H1 (cell line): ENCODE results near the gene NDST4. TPM values are rescaled to one million over a fixed set of nuclear protein-coding genes. Genes with fewer than 3 reads are reported as not detected.

Experiments
- CTCF ChIA-PET: fragments of 300-600 bp; sonication (Branson Sonifier 250); formaldehyde crosslinking; loops from one replicate; lab custom pipeline; 2021; ENCODE audit not compliant: partially characterized antibody; lab: Charles Lee
- POLR2A ChIA-PET: fragments of 300-600 bp; sonication (Branson Sonifier 250); formaldehyde crosslinking; loops from one replicate; lab custom pipeline; 2021; ENCODE audit warnings: inconsistent platforms; ENCODE audit not compliant: partially characterized antibody; lab: Charles Lee
- DNase-seq, 2 experiments: peaks; one replicate each; pipeline versions ENCODE4 v3.0.0 to v3.0.0-alpha.2; 2010 to 2022; ENCODE audit warnings: low spot score in 2 of 2, low read depth in 1 of 2, mixed read lengths in 1 of 2
- FAIRE-seq: peaks from 2 replicates; lab custom pipeline; 2011; peaks lifted over from hg19 to GRCh38; lab: Jason Lieb, UNC
- H2AFZ ChIP-seq: 2 replicates; pipeline ENCODE4 v1.8.1; 2012; ENCODE audit warnings: low read length, inconsistent platforms
- H2AK5ac ChIP-seq: 2 replicates; pipeline ENCODE4 v1.6.1; 2013; ENCODE audit warnings: low read depth, low read length
- H2BK120ac ChIP-seq: replicated peaks from 2 replicates; pipeline ENCODE3; 2013; ENCODE audit warnings: low read depth, low read length, inconsistent platforms
- H2BK12ac ChIP-seq: 2 replicates; pipeline ENCODE4 v1.6.1; 2013; ENCODE audit warnings: low read depth, low read length
- H2BK15ac ChIP-seq: 2 replicates; pipeline ENCODE4 v1.6.1; 2013; ENCODE audit warnings: low read length
- H2BK20ac ChIP-seq: 2 replicates; pipeline ENCODE4 v1.6.1; 2013; ENCODE audit warnings: low read length
- H2BK5ac ChIP-seq: 2 replicates; pipeline ENCODE4 v1.6.1; 2013; ENCODE audit warnings: low read depth, low read length
- H3K14ac ChIP-seq: 2 replicates; pipeline ENCODE4 v1.6.1; 2013; ENCODE audit warnings: inconsistent platforms; ENCODE audit not compliant: insufficient read length
- H3K18ac ChIP-seq: 2 replicates; pipeline ENCODE4 v1.6.1; 2013; ENCODE audit warnings: low read length; ENCODE audit errors: extremely low read depth
- H3K23ac ChIP-seq: 2 replicates; pipeline ENCODE4 v1.6.1; 2013; ENCODE audit warnings: inconsistent platforms; ENCODE audit not compliant: insufficient read length
- H3K23me2 ChIP-seq: 2 replicates; pipeline ENCODE4 v1.6.1; 2013; ENCODE audit warnings: low read depth, low read length
- H3K27ac ChIP-seq: 2 replicates; pipeline ENCODE4 v1.6.1; 2011; ENCODE audit warnings: low read depth, low read length, inconsistent platforms
- H3K27me3 ChIP-seq, 4 experiments: replicated peaks in 1 of 4; 1 replicate in 1 of 4; 2 replicates in 3 of 4; pipeline versions ENCODE4 v1.6.1 to v1.8.1; 2011 to 2013; ENCODE audit warnings: low read length in 3 of 4, mild to moderate bottlenecking in 3 of 4, inconsistent platforms in 2 of 4, mixed read lengths in 2 of 4, moderate library complexity in 1 of 4; ENCODE audit not compliant: control insufficient read depth in 3 of 4, insufficient read depth in 3 of 4; ENCODE audit errors: extremely low read depth in 1 of 4
- H3K36me3 ChIP-seq, 4 experiments: 2 replicates each; pipeline versions ENCODE4 v1.6.1 to v1.8.1; 2011 to 2013; ENCODE audit warnings: mild to moderate bottlenecking in 4 of 4, low read length in 3 of 4, moderate library complexity in 2 of 4, control low read depth in 1 of 4, inconsistent platforms in 1 of 4; ENCODE audit not compliant: insufficient read depth in 4 of 4, control insufficient read depth in 2 of 4
- H3K4ac ChIP-seq: replicated peaks from 2 replicates; pipeline ENCODE3; 2013; ENCODE audit warnings: low read length, low read depth, mixed read lengths, inconsistent platforms; ENCODE audit not compliant: insufficient read length
- H3K4me1 ChIP-seq, 4 experiments: replicated peaks in 1 of 4; 1 replicate in 1 of 4; 2 replicates in 3 of 4; pipeline versions ENCODE4 v1.6.1 to v1.8.1; 2011 to 2013; ENCODE audit warnings: low read length in 3 of 4, inconsistent platforms in 2 of 4, mixed read lengths in 1 of 4; ENCODE audit not compliant: insufficient read depth in 4 of 4, control insufficient read depth in 3 of 4
- H3K4me2 ChIP-seq, 2 experiments: 2 replicates each; pipeline versions ENCODE4 v1.6.1 to v1.8.1; 2011 to 2013; ENCODE audit warnings: low read depth in 2 of 2, low read length in 2 of 2, control low read depth in 1 of 2, inconsistent platforms in 1 of 2, mild to moderate bottlenecking in 1 of 2; ENCODE audit not compliant: insufficient read depth in 1 of 2
- H3K4me3 ChIP-seq, 4 experiments: fragments of 200-600, 300-600 bp in 1 of 4; sonication (generic), shearing (Covaris generic), sonication (Bioruptor Twin) in 1 of 4; 2 replicates each; pipeline versions ENCODE4 v1.5.1 to v1.8.1; 2011 to 2016; ENCODE audit warnings: low read length in 4 of 4, low read depth in 3 of 4, control low read depth in 2 of 4, inconsistent platforms in 2 of 4, mild to moderate bottlenecking in 2 of 4, mixed read lengths in 1 of 4, moderate library complexity in 1 of 4; ENCODE audit not compliant: insufficient read depth in 2 of 4; ENCODE audit errors: extremely low read depth in 1 of 4
- H3K56ac ChIP-seq: replicated peaks from 2 replicates; pipeline ENCODE3; 2013; ENCODE audit warnings: low read depth, mild to moderate bottlenecking, mixed read lengths, low read length, inconsistent platforms; ENCODE audit not compliant: insufficient read length
- H3K79me1 ChIP-seq: 2 replicates; pipeline ENCODE4 v1.6.1; 2013; ENCODE audit warnings: low read depth, low read length, control low read depth
- H3K79me2 ChIP-seq, 2 experiments: 2 replicates each; pipeline versions ENCODE4 v1.6.1 to v1.8.1; 2012 to 2013; ENCODE audit warnings: low read length in 2 of 2, mild to moderate bottlenecking in 2 of 2, inconsistent platforms in 1 of 2; ENCODE audit not compliant: insufficient read depth in 2 of 2, control insufficient read depth in 1 of 2
- H3K9ac ChIP-seq, 4 experiments: replicated peaks in 1 of 4; 1 replicate in 1 of 4; 2 replicates in 3 of 4; pipeline versions ENCODE4 v1.6.1 to v1.8.1; 2011 to 2013; ENCODE audit warnings: low read depth in 3 of 4, low read length in 3 of 4, control low read depth in 2 of 4, mild to moderate bottlenecking in 2 of 4, moderate library complexity in 2 of 4, inconsistent platforms in 1 of 4; ENCODE audit errors: extremely low read depth in 1 of 4
- H3K9me3 ChIP-seq, 2 experiments: 2 replicates each; pipeline versions ENCODE4 v1.6.1 to v1.8.1; 2012 to 2013; ENCODE audit warnings: mild to moderate bottlenecking in 2 of 2, moderate library complexity in 2 of 2, control low read depth in 1 of 2, inconsistent platforms in 1 of 2, low read depth in 1 of 2, low read length in 1 of 2, mixed read lengths in 1 of 2; ENCODE audit not compliant: insufficient read depth in 2 of 2
- H4K20me1 ChIP-seq, 2 experiments: replicated peaks in 1 of 2; 2 replicates each; pipeline versions ENCODE3 to v1.8.1; 2011 to 2013; ENCODE audit warnings: inconsistent platforms in 2 of 2, low read length in 2 of 2, mild to moderate bottlenecking in 1 of 2; ENCODE audit not compliant: insufficient read depth in 2 of 2, control insufficient read depth in 1 of 2
- H4K5ac ChIP-seq: 2 replicates; pipeline ENCODE4 v1.6.1; 2013; ENCODE audit warnings: low read length, low read depth, mixed read lengths, inconsistent platforms; ENCODE audit not compliant: insufficient read length
- H4K8ac ChIP-seq: 2 replicates; pipeline ENCODE4 v1.8.0; 2013; ENCODE audit warnings: mild to moderate bottlenecking, moderate library complexity, low read length, inconsistent platforms; ENCODE audit not compliant: insufficient read depth; ENCODE audit errors: extremely low read depth
- H4K91ac ChIP-seq: replicated peaks from 2 replicates; pipeline ENCODE3; 2013; ENCODE audit warnings: low read length, mixed read lengths, inconsistent platforms; ENCODE audit not compliant: insufficient read length
- ASH2L ChIP-seq: fragments of 200-600, 300-600 bp; sonication (generic); IDR thresholded peaks from one replicate; pipeline ENCODE4 v1.7.1; 2017; ENCODE audit warnings: low read length
- CTCF ChIP-seq, 3 experiments: IDR thresholded peaks; 1 replicate in 2 of 3; 2 replicates in 1 of 3; pipeline versions ENCODE4 v1.5.1 to v1.6.1; 2011; ENCODE audit warnings: low read length in 3 of 3, mild to moderate bottlenecking in 3 of 3, inconsistent platforms in 2 of 3, low read depth in 1 of 3, moderate library complexity in 1 of 3; ENCODE audit not compliant: insufficient read depth in 1 of 3; ENCODE audit errors: control extremely low read depth in 1 of 3
- RNF2 ChIP-seq: fragments of 200-900, 300-1000 bp; sonication (generic); IDR thresholded peaks from 2 replicates; pipeline ENCODE4 v1.7.1; 2016; ENCODE audit warnings: borderline replicate concordance, low read depth, mild to moderate bottlenecking, antibody characterized with exemption, low read length; ENCODE audit not compliant: poor library complexity, severe bottlenecking; ENCODE audit errors: missing control alignments
- SP1 ChIP-seq: IDR thresholded peaks from 2 replicates; pipeline ENCODE4 v1.6.1; 2011; ENCODE audit warnings: low read depth, low read length
- WGBS, 2 experiments: shearing (Covaris generic) in 1 of 2; methylation state at CpG; one replicate each; pipeline versions ENCODE4 v1.1.6 to v1.1.7; 2013 to 2015; ENCODE audit warnings: low lambda C conversion rate in 2 of 2, mixed read lengths in 2 of 2, inconsistent platforms in 1 of 2, low coverage in 1 of 2, missing lambda C conversion rate in 1 of 2; ENCODE audit not compliant: insufficient replicate concordance in 2 of 2, insufficient coverage in 1 of 2, insufficient read length in 1 of 2; ENCODE audit errors: extremely low coverage in 1 of 2, missing lambda C conversion rate in 1 of 2; 5-methylcytosine and 5-hydroxymethylcytosine counted together
- polyA plus RNA-seq, 7 experiments: library from polyadenylated mRNA; depleted of rRNA in 3 of 7; stranded (reverse) in 5 of 7; unstranded in 2 of 7; fragments of >200 nt in 5 of 7; fragments of 200-250 nt in 2 of 7; gene quantifications; 1 replicate in 5 of 7; 2 replicates in 1 of 7; 4 replicates in 1 of 7; pipeline versions ENCODE4 v1.2.1 to v1.2.3, GENCODE V29; 2011 to 2013; ENCODE audit warnings: missing spikeins in 2 of 7, mixed read lengths in 2 of 7
- total RNA-seq: library from RNA; stranded (reverse); fragmentation: NEBNext Ultra II Directional; extraction: Animal tissue kit (Norgen Biotek cat#: 25700); gene quantifications from 2 replicates; pipeline ENCODE4 v1.2.1, GENCODE V29; 2021
- TF ChIP-seq, protein P1 (sequence below): IDR thresholded peaks from 2 replicates; pipeline ENCODE4 v1.6.1; 2012; ENCODE audit warnings: inconsistent platforms

Gene NDST4
- total and polyA plus RNA-seq, 2 of the 8 experiments (the other 6 are each of a cell fraction or from before 2014, with no cell fraction given) = 0.02 TPM; not detected in 1

GRCh38 chr4:114886761-114887160 is 226.7 kb downstream of the NDST4 start:
- Histone ChIP-seq H3K79me2 (no peaks in the 10 kb centered on the region), H2BK20ac (no peak overlapping the region), H2AFZ (no peak overlapping the region), H3K9ac (no peak overlapping the region), H2AK5ac (no peak overlapping the region), H3K14ac (no peak overlapping the region), H3K56ac (no peak overlapping the region), H2BK15ac (no peak overlapping the region), H3K23ac (no peak overlapping the region), H4K5ac (no peak overlapping the region), H2BK5ac (no peak overlapping the region), H3K79me1 (no peaks in the 10 kb centered on the region), H3K27me3 (no peaks in the 10 kb centered on the region), H3K18ac (no peak overlapping the region), H3K4ac (no peak overlapping the region), H3K4me1 (no peaks in the 10 kb centered on the region), H3K4me2 (no peak overlapping the region), H3K36me3 (no peaks in the 10 kb centered on the region), H4K20me1 (no peaks in the 10 kb centered on the region), H3K4me3 (no peak overlapping the region), H2BK12ac (no peak overlapping the region), H4K91ac (no peak overlapping the region), H4K8ac (no peak overlapping the region), H2BK120ac (no peak overlapping the region), H3K9me3 (no peaks in the 10 kb centered on the region), H3K27ac (no peak overlapping the region), H3K23me2 (no peaks in the 10 kb centered on the region)
- ChIA-PET POLR2A (no interaction called here), CTCF (no interaction called here)
- no peak for FAIRE-seq
- WGBS, 2 experiments = 81% methylated on average over 2 of the region's 2 CpGs; no CpG with 5 or more reads in 1 of the 2 experiments
- DNase-seq = no peak
- TF ChIP-seq ASH2L = no peak
- TF ChIP-seq SP1 = no peak
- no peak for TF ChIP-seq RNF2
- TF ChIP-seq, protein P1, sequence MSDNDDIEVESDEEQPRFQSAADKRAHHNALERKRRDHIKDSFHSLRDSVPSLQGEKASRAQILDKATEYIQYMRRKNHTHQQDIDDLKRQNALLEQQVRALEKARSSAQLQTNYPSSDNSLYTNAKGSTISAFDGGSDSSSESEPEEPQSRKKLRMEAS = no peak
- no peak for TF ChIP-seq CTCF (IDR thresholded peaks at IDR 0.05; ENCODE audit: control extremely low read depth in 1 of 3, insufficient read depth in 1 of 3, low read depth in 1 of 3, low read length in 3 of 3)
